CD14-positive monocyte (primary cell): ENCODE results near the gene CCDC106. TPM values are rescaled to one million over a fixed set of nuclear protein-coding genes. Genes with fewer than 3 reads are reported as not detected.

Experiments
- DNase-seq, 3 donors: peaks; one replicate each; pipeline ENCODE4 v3.0.0-alpha.2; 2011 to 2022
- H2AFZ ChIP-seq: 2 replicates; pipeline ENCODE4 v1.6.0; 2012; ENCODE audit warnings: mild to moderate bottlenecking, low read depth, low read length, inconsistent platforms; ENCODE audit not compliant: insufficient read depth, poor library complexity, severe bottlenecking
- H3K27ac ChIP-seq, 2 donors: 1 replicate in 1 of 2; 2 replicates in 1 of 2; pipeline ENCODE4 v1.5.1; 2012 to 2013; ENCODE audit warnings: low read length in 2 of 2, control low read depth in 1 of 2, inconsistent platforms in 1 of 2, low read depth in 1 of 2, mild to moderate bottlenecking in 1 of 2
- H3K27me3 ChIP-seq, 2 donors: one replicate each; pipeline versions ENCODE4 v1.6.0 to v1.6.1; 2011 to 2013; ENCODE audit warnings: low read length in 2 of 2; ENCODE audit not compliant: control insufficient read depth in 2 of 2, insufficient read depth in 2 of 2
- H3K36me3 ChIP-seq, 2 donors: replicated peaks in 1 of 2; 1 replicate in 1 of 2; 2 replicates in 1 of 2; pipeline versions ENCODE4 v1.5.1 to v1.6.1; 2012 to 2013; ENCODE audit warnings: low read length in 2 of 2, control low read depth in 1 of 2, inconsistent platforms in 1 of 2, mild to moderate bottlenecking in 1 of 2; ENCODE audit not compliant: insufficient read depth in 2 of 2, control insufficient read depth in 1 of 2
- H3K4me1 ChIP-seq, 2 donors: 1 replicate in 1 of 2; 2 replicates in 1 of 2; pipeline versions ENCODE4 v1.5.1 to v1.6.1; 2012 to 2013; ENCODE audit warnings: low read length in 2 of 2, control low read depth in 1 of 2, inconsistent platforms in 1 of 2, mild to moderate bottlenecking in 1 of 2, moderate library complexity in 1 of 2; ENCODE audit not compliant: insufficient read depth in 2 of 2, control insufficient read depth in 1 of 2
- H3K4me2 ChIP-seq: replicated peaks from 2 replicates; pipeline ENCODE3; 2012; ENCODE audit warnings: low read length, moderate library complexity, mild to moderate bottlenecking; ENCODE audit not compliant: poor library complexity, severe bottlenecking; ENCODE audit errors: extremely low read depth
- H3K4me3 ChIP-seq, 3 experiments: fragments of 200-600 bp in 1 of 3; sonication (generic) in 1 of 3; replicated peaks in 1 of 3; 1 replicate in 2 of 3; 2 replicates in 1 of 3; pipeline ENCODE4 v1.5.1; 2011 to 2013; ENCODE audit warnings: low read length in 3 of 3, mild to moderate bottlenecking in 3 of 3, control low read depth in 2 of 3, low read depth in 2 of 3, inconsistent platforms in 1 of 3, moderate library complexity in 1 of 3
- H3K79me2 ChIP-seq: 2 replicates; pipeline ENCODE4 v1.6.0; 2012; ENCODE audit warnings: mild to moderate bottlenecking, control low read depth, inconsistent platforms, low read length, moderate library complexity; ENCODE audit not compliant: insufficient read depth
- H3K9ac ChIP-seq: 2 replicates; pipeline ENCODE4 v1.6.0; 2017; ENCODE audit warnings: low read length, mild to moderate bottlenecking; ENCODE audit not compliant: insufficient read depth, poor library complexity, severe bottlenecking
- H3K9me3 ChIP-seq, 2 donors: replicated peaks in 1 of 2; 1 replicate in 1 of 2; 2 replicates in 1 of 2; pipeline versions ENCODE4 v1.5.1 to v1.6.1; 2012 to 2013; ENCODE audit warnings: low read length in 2 of 2, control low read depth in 1 of 2; ENCODE audit not compliant: control insufficient read depth in 1 of 2, insufficient read depth in 1 of 2
- H4K20me1 ChIP-seq: 2 replicates; pipeline ENCODE4 v1.6.0; 2012; ENCODE audit warnings: mild to moderate bottlenecking, low read length, control low read depth, moderate library complexity; ENCODE audit not compliant: insufficient read depth
- H3K27ac Mint-ChIP-seq, 7 donors: one replicate each; pipeline ENCODE4 v1.8.0; 2020; ENCODE audit warnings: mild to moderate bottlenecking in 7 of 7, mixed read lengths in 7 of 7, moderate library complexity in 6 of 7, inconsistent platforms in 2 of 7
- H3K27me3 Mint-ChIP-seq, 3 donors: one replicate each; pipeline ENCODE4 v1.8.0; 2021 to 2022; ENCODE audit warnings: low read depth in 3 of 3, mild to moderate bottlenecking in 3 of 3, mixed read lengths in 3 of 3, moderate library complexity in 3 of 3, inconsistent platforms in 1 of 3
- H3K36me3 Mint-ChIP-seq, 2 donors: one replicate each; pipeline ENCODE4 v1.8.0; 2020; ENCODE audit warnings: mixed read lengths in 2 of 2, inconsistent platforms in 1 of 2, mild to moderate bottlenecking in 1 of 2
- H3K4me1 Mint-ChIP-seq: one replicate; pipeline ENCODE4 v1.8.0; 2020; ENCODE audit warnings: mild to moderate bottlenecking, mixed read lengths
- H3K4me3 Mint-ChIP-seq, 2 donors: one replicate each; pipeline ENCODE4 v1.8.0; 2020; ENCODE audit warnings: mild to moderate bottlenecking in 2 of 2, mixed read lengths in 2 of 2, moderate library complexity in 1 of 2
- H3K9me3 Mint-ChIP-seq, 7 donors: one replicate each; pipeline ENCODE4 v1.8.0; 2020 to 2022; ENCODE audit warnings: mixed read lengths in 7 of 7, mild to moderate bottlenecking in 6 of 7, moderate library complexity in 6 of 7, inconsistent platforms in 2 of 7
- WGBS: methylation state at CpG from one replicate; pipeline ENCODE4 v1.1.5; 2013; ENCODE audit warnings: missing lambda C conversion rate; ENCODE audit not compliant: insufficient coverage; 5-methylcytosine and 5-hydroxymethylcytosine counted together
- intact Hi-C, 2 donors: fragments of 100-400 bp; cut with micrococcal nuclease; formaldehyde crosslinking; loops; one replicate each; pipeline versions ENCODE4 v1.15.0 to v1.15.1; 2023
- polyA plus RNA-seq, 3 donors: library from polyadenylated mRNA; depleted of rRNA in 1 of 3; unstranded in 2 of 3; stranded (reverse) in 1 of 3; fragments of 300-500 nt in 2 of 3; fragments of >200 nt in 1 of 3; fragmentation: Illumina TruSeq in 2 of 3; gene quantifications; 1 replicate in 2 of 3; 2 replicates in 1 of 3; pipeline ENCODE4 v1.2.3, GENCODE V29; 2012 to 2021
- TF ChIP-seq, protein P1 (sequence below): fragments of 200-600 bp; IDR thresholded peaks from one replicate; pipeline ENCODE4 v1.8.0; 2022; ENCODE audit warnings: antibody characterized with exemption, mild to moderate bottlenecking

Gene CCDC106
- polyA plus RNA-seq, 3 donors: 0.74 to 2.4 (median 1.2) TPM

DNA sequence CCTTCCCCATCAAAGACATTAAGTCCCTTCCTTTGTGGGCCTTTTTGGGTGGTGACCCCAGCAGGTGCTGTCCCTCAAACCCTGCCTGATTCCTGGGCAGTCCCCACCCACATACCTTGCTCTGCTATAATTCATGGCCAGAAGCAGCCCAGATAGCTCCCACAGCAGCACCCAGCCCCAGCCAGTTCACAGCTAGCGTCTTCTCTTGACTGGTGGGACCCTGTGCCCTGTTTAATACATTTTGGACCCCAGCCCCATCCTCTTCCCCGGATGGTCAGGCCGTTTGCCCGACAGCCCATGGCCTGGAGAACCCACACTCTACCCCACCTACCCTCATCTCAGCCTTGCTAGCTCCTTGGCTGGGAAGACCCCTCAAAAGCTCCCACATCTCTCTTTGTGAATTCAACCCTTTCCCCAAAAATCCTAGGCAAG, 2.1 kb downstream of the CCDC106 start:
- H4K20me1 ChIP-seq: no peaks in the 10 kb centered on the region
- Mint-ChIP-seq H3K36me3 (peaks cover 7 to 24% of the 10 kb centered on the region in 2 donors), H3K27me3 (peaks cover 6 to 11% (median 8%) of the 10 kb centered on the region in 3 donors), H3K4me1 (peaks cover 30% of the 10 kb centered on the region), H3K9me3 (peaks cover 0 to 2% (median 0%) of the 10 kb centered on the region in 7 donors), H3K27ac (peak overlapping the region in 1 of 7 donors; percentile 36), H3K4me3 (no peak overlapping the region)
- H3K4me2 ChIP-seq: no peak overlapping the region
- peaks cover 29 to 34% of the 10 kb centered on the region in 2 donors for H3K4me1 ChIP-seq
- WGBS: 84% methylated on average over 2 of the region's 4 CpGs
- intact Hi-C loops: loop anchor here in 1 of 2 donors (10.0 kb wide), 1 partner anchor 1455 kb away; the partner anchor contains the start of gene TSEN34
- H3K9ac ChIP-seq: no peak overlapping the region
- no peaks in the 10 kb centered on the region for H3K9me3 ChIP-seq
- TF ChIP-seq, protein P1, sequence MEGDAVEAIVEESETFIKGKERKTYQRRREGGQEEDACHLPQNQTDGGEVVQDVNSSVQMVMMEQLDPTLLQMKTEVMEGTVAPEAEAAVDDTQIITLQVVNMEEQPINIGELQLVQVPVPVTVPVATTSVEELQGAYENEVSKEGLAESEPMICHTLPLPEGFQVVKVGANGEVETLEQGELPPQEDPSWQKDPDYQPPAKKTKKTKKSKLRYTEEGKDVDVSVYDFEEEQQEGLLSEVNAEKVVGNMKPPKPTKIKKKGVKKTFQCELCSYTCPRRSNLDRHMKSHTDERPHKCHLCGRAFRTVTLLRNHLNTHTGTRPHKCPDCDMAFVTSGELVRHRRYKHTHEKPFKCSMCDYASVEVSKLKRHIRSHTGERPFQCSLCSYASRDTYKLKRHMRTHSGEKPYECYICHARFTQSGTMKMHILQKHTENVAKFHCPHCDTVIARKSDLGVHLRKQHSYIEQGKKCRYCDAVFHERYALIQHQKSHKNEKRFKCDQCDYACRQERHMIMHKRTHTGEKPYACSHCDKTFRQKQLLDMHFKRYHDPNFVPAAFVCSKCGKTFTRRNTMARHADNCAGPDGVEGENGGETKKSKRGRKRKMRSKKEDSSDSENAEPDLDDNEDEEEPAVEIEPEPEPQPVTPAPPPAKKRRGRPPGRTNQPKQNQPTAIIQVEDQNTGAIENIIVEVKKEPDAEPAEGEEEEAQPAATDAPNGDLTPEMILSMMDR: no peak
- H2AFZ ChIP-seq: no peak overlapping the region
- no peak overlapping the region for H3K27ac ChIP-seq
- no peak for DNase-seq
- no peak overlapping the region for H3K4me3 ChIP-seq
- peaks cover 4 to 6% of the 10 kb centered on the region in 2 donors for H3K36me3 ChIP-seq
- peaks cover 7% of the 10 kb centered on the region for H3K79me2 ChIP-seq
- no peaks in the 10 kb centered on the region for H3K27me3 ChIP-seq

DNA sequence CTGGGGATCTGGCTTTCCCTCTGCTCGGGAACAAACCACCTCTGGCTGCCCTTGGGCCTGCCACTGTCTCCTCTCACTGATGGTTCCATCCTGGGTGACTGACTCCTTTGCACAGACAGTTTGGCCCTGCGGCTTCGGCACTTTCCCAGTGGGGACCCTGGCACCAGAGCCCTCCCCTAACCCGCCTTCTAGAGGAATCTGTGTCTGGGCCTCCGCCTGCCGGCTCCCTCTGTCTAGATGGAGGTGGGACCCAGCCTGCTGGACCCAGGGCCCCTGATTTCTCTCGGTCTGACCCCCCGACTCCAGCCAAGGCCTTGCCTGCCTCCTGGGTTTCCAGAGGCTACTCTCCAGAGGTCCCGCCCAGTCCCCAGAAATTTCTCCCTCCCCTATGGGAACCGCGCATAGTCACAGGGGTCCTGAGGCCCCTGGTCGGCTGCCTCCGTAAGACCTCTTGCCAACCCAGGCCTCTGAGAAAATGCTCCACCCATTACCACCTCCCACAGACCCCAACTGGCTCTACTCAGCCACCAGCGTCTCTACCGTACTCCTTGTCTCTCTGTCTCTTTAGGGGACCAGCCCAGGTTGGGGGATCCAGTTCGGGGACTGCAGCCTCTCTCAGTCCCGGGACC, 2.7 kb downstream of the CCDC106 start:
- peaks cover 31 to 37% of the 10 kb centered on the region in 2 donors for H3K4me1 ChIP-seq
- no peak for DNase-seq

More for the DNA sequence above, 2.7 kb downstream of the CCDC106 start:
- Histone ChIP-seq H3K36me3 (peaks cover 0 to under 1% of the 10 kb centered on the region in 2 donors), H3K27me3 (no peaks in the 10 kb centered on the region), H3K4me3 (no peak overlapping the region), H3K79me2 (peaks cover 8% of the 10 kb centered on the region), H2AFZ (no peak overlapping the region), H3K4me2 (no peak overlapping the region), H3K9me3 (no peaks in the 10 kb centered on the region), H4K20me1 (peaks cover 5% of the 10 kb centered on the region), H3K27ac (no peak overlapping the region), H3K9ac (no peak overlapping the region)
- H3K27me3 Mint-ChIP-seq: peaks cover 8 to 11% (median 9%) of the 10 kb centered on the region in 3 donors
- TF ChIP-seq, protein P1: no peak
- H3K9me3 Mint-ChIP-seq: peaks cover 0 to 2% (median 0%) of the 10 kb centered on the region in 7 donors
- peaks cover 26% of the 10 kb centered on the region for H3K4me1 Mint-ChIP-seq
- no peak overlapping the region for H3K27ac Mint-ChIP-seq
- H3K36me3 Mint-ChIP-seq: peaks cover under 1 to 19% of the 10 kb centered on the region in 2 donors
- intact Hi-C loops: loop anchor here in 1 of 2 donors (10.0 kb wide), 1 partner anchor 1456 kb away; the partner anchor contains the start of gene TSEN34
- H3K4me3 Mint-ChIP-seq: no peak overlapping the region
- 99% methylated on average over 14 of the region's 17 CpGs for WGBS
